HG02943 (cell line): Measurements from ENCODE around the gene STAT1.

Experiments used
- ATAC-seq: cut with Tn5 transposase; IDR thresholded peaks from one replicate; pipeline ENCODE4 v1.9.1; 2021; ENCODE audit warnings: mild to moderate bottlenecking, low read depth, moderate library complexity; ENCODE audit not compliant: unreplicated experiment

The STAT1 gene

DNA sequence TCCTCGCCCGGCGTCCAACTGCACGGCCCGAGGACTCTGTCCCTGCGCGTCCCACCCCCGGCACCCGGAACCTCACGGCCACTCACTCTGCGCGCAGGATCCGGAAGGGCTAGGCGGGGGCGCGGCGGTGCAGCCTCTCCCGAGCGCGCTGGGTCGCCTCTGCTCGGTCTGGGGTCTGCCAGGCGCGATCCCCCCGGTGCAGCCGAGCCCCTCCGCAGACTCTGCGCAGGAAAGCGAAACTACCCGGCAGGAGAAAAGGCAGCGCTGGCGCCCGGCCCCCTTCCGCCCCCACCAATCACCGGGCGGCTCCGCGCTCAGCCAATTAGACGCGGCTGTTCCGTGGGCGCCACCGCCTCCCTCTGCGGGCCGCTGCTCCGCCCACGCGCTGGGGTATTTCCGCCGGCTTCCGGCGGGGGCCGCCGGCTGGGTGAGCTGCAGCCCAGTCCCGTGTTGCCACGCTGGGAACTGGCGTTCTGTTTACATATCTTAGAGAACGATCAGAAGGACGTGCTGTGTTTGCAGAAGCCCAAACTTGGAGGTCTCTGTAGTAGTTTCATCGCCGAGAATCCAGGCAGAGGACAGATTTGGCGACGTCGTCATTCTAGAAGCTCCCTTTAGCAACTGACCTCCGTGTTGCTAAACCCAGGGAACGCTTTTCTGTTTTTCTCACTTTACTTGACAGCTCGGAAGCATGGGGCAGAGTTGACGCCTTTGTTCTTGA, at the start of gene STAT1:
Gene STAT1 (minus strand): TSS at position 240 of the 721 bp plus-strand sequence. CDS start 4,168 bp downstream, outside the sequence.
- ATAC-seq: peak; percentile 70

DNA sequence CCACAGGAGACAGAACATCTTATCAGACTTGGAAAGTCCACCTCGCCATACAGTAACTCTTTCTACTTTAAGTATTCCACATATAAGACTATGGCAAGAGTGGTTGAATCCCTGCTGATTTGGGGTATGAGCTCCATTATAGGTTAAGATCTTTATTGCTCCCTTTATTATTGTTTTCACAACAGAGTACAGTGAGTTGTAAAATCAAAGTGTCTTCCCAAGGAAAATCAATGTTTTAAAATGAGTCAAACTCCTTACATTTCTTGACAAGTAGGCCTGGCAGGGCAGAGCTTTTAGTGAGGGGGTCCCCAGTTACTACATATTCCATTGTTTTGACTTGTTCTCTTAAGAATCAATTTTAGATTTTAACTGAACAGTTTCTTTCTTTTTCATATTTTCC, 49.6 kb upstream of the STAT1 start:
- ATAC-seq: no peak

DNA sequence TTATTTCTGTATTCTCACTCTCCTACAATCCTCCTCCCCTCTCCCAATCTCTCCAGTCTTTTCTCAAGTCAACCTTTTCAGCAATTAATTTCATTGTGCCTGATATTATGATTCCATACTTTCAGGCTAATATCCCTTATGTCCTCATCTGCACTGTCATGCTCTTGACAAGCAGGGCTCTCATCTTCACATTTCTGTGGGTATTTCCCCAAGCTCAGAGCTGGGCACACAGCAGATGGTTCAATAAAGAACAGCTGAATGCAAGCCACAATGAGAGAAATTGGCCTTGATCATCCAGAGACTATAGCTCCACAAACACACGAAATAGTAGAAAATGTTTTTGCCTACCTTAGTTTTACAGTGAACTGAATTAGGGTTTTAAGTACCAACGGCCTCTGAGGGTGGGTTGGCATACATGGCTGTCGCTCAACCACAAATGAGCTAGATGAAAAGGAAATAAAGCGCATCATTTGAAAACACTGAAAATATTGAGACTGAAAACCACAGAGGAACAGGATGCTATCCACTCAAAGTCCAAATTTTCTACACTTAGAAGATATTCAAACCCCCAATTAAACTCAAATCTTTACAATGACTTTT, 47.5 kb upstream of the STAT1 start:
- ATAC-seq: no peak

DNA sequence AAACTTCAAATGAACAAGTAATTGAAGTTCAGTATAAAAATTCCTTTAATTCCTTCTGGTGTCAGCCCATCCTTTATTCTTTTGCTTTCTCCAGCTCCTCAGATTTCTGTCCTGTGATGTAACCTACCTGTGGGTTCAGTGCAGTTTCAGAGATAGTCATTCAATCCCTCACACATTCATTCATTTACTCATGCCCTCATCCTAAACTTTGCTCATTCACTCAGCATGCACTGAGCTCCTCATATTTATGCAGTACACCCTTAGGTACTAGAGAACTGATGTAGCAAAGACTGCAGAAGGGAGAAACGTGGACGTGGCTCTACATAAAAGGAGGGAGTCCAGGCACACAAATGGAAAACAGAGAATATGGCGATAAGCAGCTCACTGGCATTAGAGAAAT, 45.3 kb upstream of the STAT1 start:
- ATAC-seq: no peak

DNA sequence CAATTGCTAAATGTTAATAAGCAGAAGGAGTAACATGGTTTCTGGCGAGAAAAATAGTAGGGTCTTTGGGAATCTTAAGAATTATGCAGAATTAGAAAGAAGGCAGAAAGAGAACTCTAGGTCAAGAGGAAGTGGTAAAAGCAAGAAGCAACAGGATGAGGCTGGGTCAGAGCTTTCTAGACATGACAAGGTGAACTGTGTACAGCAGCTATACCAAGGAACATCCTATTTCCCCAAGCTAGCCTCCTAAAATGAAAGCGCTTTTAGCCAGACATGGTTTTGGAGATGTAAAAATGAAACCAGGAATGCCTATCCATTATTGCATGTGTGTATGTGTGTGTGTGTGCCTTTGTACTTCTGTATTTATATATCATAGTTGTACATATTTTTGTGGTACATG, 42.3 kb upstream of the STAT1 start:
- no peak for ATAC-seq

DNA sequence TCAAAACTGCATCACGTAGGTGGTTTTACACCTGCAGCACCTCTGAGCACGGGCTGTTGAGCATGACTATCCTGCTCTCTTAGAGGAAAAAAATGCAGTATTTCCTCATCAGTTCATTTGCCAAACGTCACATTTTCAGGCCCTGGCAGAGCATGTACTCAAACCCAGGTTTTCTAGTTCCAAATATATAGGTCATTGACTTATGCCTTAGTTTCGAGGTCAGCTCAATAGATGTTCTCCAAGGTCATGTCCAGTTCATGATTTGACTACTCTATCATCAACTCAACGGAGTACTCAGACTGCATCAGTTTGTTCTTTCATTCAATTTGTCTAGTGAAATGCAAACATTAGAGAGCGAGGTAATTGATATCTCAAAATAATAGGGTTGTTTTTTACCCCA, 39.3 kb upstream of the STAT1 start:
- no peak for ATAC-seq

DNA sequence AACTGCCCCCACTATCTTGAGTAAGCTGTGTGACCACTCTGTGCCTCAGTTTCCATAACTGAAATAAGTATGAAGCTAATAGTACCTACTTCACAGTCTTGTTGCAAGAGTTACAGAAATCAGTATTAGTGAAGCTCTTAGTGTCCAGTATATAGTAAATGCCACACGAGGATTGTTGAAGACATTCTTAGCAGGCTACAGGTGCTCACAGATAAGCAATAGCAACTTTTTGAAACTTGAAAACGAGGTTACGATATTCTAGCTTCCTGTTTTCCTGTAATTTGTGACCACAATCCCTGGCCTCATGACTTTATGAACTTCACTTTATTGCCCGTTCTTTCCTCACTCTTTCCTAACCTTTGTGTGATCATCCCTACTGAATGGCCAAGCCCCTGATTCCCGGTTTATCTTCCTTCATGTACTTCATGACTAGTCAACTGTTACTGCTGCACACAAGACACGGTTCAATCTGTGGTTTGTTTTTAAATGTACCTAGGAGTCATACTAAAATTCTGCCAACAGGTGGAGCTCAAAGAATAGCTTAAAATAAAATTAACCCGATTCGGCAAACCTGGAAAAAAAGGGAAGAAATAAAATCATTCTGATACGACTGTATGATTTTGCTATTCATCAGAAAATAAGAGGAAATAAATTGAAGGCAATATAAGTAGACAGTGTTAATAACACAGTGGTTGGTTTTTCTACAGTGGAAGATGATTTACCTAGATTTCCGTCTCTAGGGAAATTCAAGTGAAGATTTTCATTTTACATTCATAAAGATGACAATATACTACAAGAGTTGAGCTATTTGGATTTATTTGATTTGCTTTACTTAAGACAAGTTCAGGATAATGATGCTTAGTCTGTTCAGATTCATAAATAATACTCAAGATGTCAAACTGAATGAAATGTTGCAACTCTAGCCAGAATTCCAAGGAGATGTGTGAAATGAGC, 38.1 kb upstream of the STAT1 start:
- ATAC-seq: no peak

DNA sequence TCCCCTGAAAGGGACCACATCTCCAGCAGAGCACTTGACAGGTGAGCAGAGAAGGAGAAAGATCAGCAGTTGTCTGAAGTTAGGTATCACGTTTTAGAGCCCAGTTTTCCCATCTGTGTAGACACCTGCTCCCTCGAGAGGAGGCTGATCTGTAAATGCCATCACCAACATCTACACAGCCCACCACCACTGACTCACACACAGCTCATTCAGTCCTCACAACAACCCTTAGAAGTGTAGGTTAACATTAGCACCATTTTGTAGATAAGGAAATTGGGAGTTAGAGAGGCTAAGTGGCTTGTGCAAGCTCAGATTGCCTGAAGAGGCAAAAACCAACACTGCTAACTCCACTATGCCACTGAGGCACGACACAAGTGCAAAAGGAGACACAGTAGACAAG, 37.2 kb upstream of the STAT1 start:
- no peak for ATAC-seq

DNA sequence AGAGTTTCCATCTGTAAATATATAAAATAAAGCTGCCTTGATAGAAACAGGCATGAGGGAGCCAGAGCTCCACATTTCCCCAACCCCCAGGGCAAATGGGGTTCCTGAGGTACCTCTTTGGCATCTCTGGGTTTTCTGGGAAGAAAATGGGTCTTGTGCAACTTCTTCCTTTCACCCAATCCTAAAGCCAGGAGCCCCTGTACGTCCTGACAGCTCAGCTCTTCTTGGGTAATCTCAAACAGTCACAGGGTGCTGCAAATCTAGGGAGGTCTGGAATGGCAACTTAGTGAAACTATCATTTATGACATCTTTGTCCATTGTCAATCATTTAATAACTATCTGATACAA, 36.6 kb upstream of the STAT1 start:
- no peak for ATAC-seq

DNA sequence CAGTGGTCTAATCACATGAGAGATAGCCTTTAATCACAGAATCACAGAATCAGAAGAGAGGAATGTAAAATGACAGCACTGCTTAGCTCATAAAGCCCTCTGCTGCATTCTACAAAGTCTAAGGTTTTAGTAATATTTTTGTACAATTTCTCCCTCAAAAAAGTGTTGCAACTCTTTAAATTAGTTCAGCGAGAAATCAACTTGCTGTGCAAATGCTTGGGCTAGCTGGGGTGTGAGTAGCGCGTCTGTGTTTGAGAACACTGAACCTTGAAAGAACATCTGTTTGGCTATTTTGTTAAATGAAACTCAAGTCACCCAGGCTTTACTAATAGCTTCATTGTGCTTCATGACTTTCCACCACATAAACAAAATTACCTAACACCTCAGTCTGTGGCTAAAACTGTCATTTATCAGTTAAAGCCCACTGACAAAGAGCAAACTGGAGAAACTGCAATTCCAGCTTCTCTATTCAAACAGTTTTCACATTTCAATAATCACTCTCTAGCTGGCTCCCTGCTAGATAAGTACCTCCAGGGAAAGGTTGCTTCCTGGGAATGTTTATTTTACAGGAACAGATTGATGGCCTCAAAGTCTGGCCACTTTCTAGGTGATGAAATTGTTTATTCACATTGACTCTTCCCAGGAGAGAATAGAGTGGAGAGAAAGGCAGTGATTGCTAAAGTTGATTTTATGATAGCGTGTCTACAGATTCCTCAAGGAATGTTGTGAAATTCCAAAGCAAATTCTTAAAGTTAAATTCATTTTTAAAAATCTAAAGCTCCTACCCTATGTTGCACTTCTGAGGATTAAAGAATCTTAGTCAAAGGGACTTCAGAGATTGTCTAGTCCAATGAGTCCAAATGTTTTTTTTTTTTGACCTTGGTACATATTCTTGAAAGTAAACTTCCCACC, 36.0 kb upstream of the STAT1 start:
- peak; percentile 71 for ATAC-seq

DNA sequence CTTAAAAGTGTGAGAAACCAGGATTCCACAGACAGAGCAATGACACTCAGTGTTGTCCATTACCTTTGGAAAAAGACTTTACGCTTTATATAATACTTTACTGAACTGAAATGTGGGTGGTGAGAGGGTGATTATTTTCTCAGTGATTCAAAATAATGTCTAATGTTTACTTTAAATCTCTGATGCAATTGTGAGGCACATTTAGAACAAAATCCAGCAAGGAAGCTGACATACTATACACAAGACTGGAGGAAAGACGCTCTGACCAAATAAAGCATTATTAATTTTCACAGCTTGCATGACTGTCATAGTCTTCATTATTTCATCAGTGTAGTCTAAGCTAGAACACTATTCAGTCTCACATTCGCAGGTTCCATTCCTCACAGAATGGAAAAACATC, 34.1 kb upstream of the STAT1 start:
- no peak for ATAC-seq

DNA sequence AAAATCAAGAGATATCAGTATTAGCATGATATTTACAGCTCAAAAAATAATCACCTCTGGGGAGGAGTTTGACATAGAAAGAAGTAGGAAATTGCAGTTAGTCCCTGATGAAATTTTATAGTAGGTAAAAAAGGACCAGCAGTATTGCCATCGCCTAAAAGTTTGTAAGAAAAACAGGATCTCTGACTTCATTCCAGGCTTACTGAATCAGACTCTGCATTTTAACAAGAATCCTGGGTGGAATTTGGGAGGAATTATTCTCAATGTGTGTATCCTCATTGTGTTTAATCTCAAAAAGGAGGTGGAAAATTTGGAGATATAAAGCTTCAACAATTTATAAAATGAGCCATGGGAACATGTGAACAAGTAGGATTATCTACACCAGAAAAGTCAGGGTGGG, 31.2 kb upstream of the STAT1 start:
- no peak for ATAC-seq

DNA sequence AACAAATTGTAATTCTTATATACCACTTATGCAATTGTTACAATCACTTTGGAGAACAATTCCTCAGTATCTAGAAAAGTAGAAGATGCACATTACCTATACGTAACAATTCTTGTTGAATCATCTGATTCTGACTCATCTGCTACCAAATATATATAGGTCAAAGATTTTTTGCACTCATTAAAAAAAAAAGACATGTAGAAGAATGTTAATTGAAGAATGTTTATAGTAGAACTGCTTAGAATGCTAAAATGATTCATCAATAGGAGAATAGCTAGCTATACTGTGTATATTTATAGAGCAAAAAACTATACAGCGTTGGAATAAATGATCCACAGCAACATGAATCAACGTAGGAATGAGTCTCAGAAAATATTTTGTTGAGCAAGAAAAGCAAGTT, 29.5 kb upstream of the STAT1 start:
- ATAC-seq: no peak

DNA sequence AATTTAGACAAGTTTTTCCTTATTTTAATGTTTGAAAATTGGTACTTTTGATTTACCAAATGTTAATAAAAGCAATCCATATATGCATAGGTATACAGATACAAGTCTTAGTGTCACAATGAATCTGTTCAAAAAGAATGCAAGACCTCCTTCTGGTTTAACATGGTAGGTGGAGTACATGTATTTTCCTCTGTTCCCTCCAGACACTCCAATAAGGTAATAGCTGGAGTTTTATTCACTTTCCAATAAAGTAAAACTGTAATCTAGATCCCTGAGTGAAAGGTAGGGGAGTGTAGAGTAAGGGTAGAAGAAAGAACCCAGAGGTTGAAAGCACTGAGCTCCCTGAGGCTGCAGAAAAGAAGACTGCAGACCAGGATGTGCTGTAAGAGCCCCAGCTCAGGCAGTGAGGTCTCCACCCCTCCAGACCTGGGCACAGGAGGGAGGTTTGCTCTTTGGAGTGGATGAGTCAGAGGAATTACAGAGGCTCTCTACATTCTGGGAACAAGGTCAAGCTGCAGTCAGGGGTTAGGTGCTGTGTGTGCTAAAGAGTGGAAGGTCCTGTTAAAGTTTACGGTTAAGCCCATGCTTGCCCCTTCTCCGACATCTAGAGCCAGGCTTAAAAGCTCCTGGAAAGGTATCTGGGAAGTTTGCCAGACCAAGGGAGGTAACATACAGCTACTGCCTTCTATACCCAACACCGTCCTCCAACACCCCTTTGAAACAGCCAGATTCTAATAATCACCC, 27.6 kb upstream of the STAT1 start:
- ATAC-seq: no peak

DNA sequence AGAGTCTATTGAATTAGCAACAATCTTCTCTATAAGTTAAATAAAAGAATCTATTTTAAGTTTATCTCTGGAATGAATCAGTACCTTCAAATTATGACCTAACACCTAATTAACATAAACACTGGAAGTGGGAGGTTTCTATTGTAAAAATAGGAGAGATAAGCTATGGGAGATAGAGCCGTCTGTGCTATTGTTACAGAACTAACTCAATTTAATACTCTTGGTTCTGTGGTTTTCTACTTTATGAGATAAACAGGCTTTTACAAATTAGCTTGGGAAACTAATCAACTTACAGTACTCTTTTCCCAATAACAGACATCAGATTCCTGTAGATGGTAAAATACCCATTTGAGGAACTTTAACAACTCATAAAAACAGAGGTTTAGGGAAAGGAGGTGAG, 25.6 kb upstream of the STAT1 start:
- ATAC-seq: no peak

DNA sequence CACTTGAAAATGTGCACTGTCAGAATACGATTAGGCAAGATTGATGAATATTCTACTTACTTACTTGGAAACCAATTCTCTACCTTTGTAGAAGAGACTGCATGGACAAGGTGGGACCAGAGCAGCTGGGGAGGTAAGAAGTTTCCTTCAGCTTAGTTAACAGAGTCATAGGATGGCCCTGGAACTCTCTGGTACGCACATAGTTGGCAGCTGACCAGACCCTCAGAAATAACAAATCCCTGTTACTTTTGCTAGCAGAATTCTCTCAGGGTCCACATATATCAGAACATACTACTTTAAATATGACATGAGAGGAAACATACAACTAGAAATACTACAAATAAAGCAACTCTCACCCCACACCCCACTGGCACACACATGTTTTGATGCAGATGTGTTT, 24.8 kb upstream of the STAT1 start:
- ATAC-seq: no peak

DNA sequence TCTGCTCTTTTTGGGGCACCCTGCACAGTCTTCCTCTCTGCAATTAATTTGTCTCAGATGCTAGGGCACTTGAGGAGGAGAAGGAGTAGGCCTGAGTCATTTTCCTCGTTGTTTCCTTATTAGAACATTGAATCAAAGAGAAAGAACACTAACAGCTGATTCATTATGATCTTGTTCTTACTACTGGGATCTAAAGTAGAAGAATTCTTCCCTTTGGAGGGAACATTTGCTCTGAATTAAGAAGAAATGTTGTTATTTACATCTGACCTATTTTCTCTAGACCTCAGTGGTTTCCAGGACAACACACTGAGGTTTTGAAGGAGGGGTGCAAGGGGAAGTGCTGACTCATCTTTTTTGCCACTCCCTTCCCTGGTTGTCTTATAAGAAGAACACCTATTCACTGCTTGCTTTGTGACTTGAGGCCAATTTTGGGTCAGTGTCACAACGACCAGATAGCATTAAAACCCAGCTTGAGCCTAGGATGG, 24.3 kb upstream of the STAT1 start:
- ATAC-seq: no peak

DNA sequence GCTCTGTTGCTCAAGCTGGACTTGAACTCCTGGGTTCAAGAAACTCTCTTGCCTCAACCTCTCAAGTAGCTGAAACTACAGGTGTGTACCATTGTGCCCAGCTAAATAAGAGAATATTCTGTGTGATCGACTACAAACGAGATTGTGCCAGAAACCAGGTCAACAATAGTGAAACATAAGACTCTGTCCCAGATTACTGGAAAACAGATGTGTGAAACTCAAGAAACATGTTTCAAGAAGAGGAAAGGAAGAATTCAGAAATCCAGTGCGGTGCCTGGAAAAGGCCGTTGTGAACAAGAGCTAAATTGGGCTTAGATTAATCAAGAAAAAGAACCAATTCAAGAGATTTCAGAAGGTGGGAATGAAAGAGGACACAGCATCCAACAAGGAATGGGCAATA, 23.4 kb upstream of the STAT1 start:
- ATAC-seq: no peak

DNA sequence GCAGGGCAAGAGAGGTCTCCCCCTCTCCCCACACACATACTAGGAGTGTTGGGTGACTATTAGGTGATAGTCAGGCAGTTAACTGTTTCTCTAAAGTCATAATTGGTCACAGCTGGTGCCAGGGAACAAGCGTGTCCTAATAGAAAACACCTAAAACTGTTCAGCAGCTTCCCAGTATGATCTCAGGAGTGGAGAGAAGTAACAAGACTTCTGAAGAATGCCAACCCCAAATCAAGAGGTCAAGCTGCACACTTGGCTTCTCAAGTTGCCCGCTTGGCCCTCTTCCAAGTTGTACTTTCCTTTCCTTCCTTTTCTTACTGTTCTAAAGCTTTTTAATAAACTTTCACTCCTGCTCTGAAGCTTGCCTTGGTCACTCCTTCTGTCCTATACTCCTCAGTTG, 22.4 kb upstream of the STAT1 start:
- no peak for ATAC-seq
